ENCODE measurements around the gene TAF10. TPM values are rescaled to one million over a fixed set of nuclear protein-coding genes. Genes with fewer than 3 reads are reported as not detected.

TAF10 gene
- total RNA-seq, 1 donor from 2014 or later, result 45.7 TPM

Other genes starting within 250 kb of the TAF10 start
- 16.9 and 23.4 TPM in 2 replicates for gene SMPD1, start 221.7 kb downstream of the TAF10 start, total RNA-seq
- gene APBB1, start 193.1 kb downstream of the TAF10 start, total RNA-seq, result 59.2 and 63.5 TPM in 2 replicates
- gene HPX, start 171.2 kb downstream of the TAF10 start, total RNA-seq, result 0.13 and 0.32 TPM in 2 replicates
- gene TRIM3, start 138.3 kb downstream of the TAF10 start, total RNA-seq, result 25.6 and 30.3 TPM in 2 replicates
- gene ARFIP2, start 130.9 kb downstream of the TAF10 start, total RNA-seq, result 53.2 and 64.8 TPM in 2 replicates
- 23.4 and 27.9 TPM in 2 replicates for gene TIMM10B, start 130.7 kb downstream of the TAF10 start, total RNA-seq
- gene DNHD1, start 114.9 kb downstream of the TAF10 start, total RNA-seq, result 2.0 and 2.5 TPM in 2 replicates
- gene RRP8, start 8.6 kb downstream of the TAF10 start, total RNA-seq, result 13.2 and 23.7 TPM in 2 replicates
- 138 and 213 TPM in 2 replicates for gene ILK, start 8.4 kb downstream of the TAF10 start, total RNA-seq
- 85.3 and 160 TPM in 2 replicates for gene TPP1, start 7.2 kb upstream of the TAF10 start, total RNA-seq
- 41.7 and 47.4 TPM in 2 replicates for gene DCHS1, start 43.6 kb upstream of the TAF10 start, total RNA-seq
- gene MRPL17, start 71.1 kb upstream of the TAF10 start, total RNA-seq, result 75.5 and 91.9 TPM in 2 replicates
- gene OR2AG2, start 159.8 kb upstream of the TAF10 start, total RNA-seq, result 0.07 TPM in 2 replicates
- under 0.01 TPM in 1 of 2 replicates, not detected in the other for gene OR2AG1, start 170.8 kb upstream of the TAF10 start, total RNA-seq
- gene OR6A2, start 187.5 kb upstream of the TAF10 start, total RNA-seq, result 0.07 and 0.20 TPM in 2 replicates
- not detected in 2 replicates for gene OR10A5, start 233.5 kb upstream of the TAF10 start, total RNA-seq

All from pulmonary artery endothelial cell (primary cell).